GM06990 (cell line): ENCODE data around the gene PGF.

Experiments
- DNase-seq: peaks from one replicate; pipeline ENCODE4 v3.0.0-alpha.2; 2011; ENCODE audit not compliant: insufficient read length; ENCODE audit errors: extremely low read depth
- H3K27me3 ChIP-seq: replicated peaks from 2 replicates; pipeline ENCODE4 v1.6.0; 2011; ENCODE audit warnings: low read length; ENCODE audit not compliant: control insufficient read depth, insufficient read depth
- H3K36me3 ChIP-seq: 2 replicates; pipeline ENCODE4 v1.5.1; 2011; ENCODE audit warnings: low read length; ENCODE audit not compliant: control insufficient read depth, insufficient read depth
- H3K4me3 ChIP-seq: replicated peaks from 2 replicates; pipeline ENCODE4 v1.5.1; 2011; ENCODE audit warnings: low read depth, mild to moderate bottlenecking, control low read depth, low read length
- CTCF ChIP-seq: IDR thresholded peaks from 2 replicates; pipeline ENCODE4 v1.5.1; 2011; ENCODE audit warnings: low read length, control low read depth, mild to moderate bottlenecking, inconsistent platforms; ENCODE audit not compliant: insufficient read depth, poor library complexity, severe bottlenecking

Gene PGF

GRCh38 chr14:74898694-74899093 is 56.7 kb downstream of the PGF start:
- H3K4me3 ChIP-seq: no peak overlapping the region
- H3K36me3 ChIP-seq: peaks cover 38% of the 10 kb centered on the region
- H3K27me3 ChIP-seq: no peaks in the 10 kb centered on the region
- TF ChIP-seq CTCF: no peak
- no peak for DNase-seq

- peaks cover 36% of the 10 kb centered on the region for H3K36me3 ChIP-seq
- no peak overlapping the region for H3K4me3 ChIP-seq
- no peaks in the 10 kb centered on the region for H3K27me3 ChIP-seq
- DNase-seq: no peak
- no peak for TF ChIP-seq CTCF
Measured at GRCh38 chr14:74898083-74898482, 57.3 kb downstream of the PGF start.

GRCh38 chr14:74897642-74898041 is 57.8 kb downstream of the PGF start:
- no peak for TF ChIP-seq CTCF
- DNase-seq: no peak
- no peaks in the 10 kb centered on the region for H3K27me3 ChIP-seq
- peaks cover 34% of the 10 kb centered on the region for H3K36me3 ChIP-seq
- H3K4me3 ChIP-seq: no peak overlapping the region

- TF ChIP-seq CTCF: no peak
- H3K27me3 ChIP-seq: no peaks in the 10 kb centered on the region
- H3K36me3 ChIP-seq: peaks cover 28% of the 10 kb centered on the region
- DNase-seq: no peak
- H3K4me3 ChIP-seq: no peak overlapping the region
Measured at GRCh38 chr14:74896400-74896799, 59.0 kb downstream of the PGF start.

GRCh38 chr14:74893614-74894091 is 61.7 kb downstream of the PGF start:
- H3K4me3 ChIP-seq: no peak overlapping the region; the same call in 1 of the 2 replicates
- H3K27me3 ChIP-seq: no peaks in the 10 kb centered on the region
- no peak for TF ChIP-seq CTCF
- peaks cover 27% of the 10 kb centered on the region for H3K36me3 ChIP-seq
- DNase-seq: no peak

- Histone ChIP-seq H3K4me3 (no peak overlapping the region), H3K27me3 (no peaks in the 10 kb centered on the region), H3K36me3 (peaks cover 22% of the 10 kb centered on the region)
- TF ChIP-seq CTCF: no peak
- no peak for DNase-seq
Measured at GRCh38 chr14:74892745-74893144, 62.7 kb downstream of the PGF start.
